Measurements from ENCODE around the gene PPIL6.

The PPIL6 gene

DNA sequence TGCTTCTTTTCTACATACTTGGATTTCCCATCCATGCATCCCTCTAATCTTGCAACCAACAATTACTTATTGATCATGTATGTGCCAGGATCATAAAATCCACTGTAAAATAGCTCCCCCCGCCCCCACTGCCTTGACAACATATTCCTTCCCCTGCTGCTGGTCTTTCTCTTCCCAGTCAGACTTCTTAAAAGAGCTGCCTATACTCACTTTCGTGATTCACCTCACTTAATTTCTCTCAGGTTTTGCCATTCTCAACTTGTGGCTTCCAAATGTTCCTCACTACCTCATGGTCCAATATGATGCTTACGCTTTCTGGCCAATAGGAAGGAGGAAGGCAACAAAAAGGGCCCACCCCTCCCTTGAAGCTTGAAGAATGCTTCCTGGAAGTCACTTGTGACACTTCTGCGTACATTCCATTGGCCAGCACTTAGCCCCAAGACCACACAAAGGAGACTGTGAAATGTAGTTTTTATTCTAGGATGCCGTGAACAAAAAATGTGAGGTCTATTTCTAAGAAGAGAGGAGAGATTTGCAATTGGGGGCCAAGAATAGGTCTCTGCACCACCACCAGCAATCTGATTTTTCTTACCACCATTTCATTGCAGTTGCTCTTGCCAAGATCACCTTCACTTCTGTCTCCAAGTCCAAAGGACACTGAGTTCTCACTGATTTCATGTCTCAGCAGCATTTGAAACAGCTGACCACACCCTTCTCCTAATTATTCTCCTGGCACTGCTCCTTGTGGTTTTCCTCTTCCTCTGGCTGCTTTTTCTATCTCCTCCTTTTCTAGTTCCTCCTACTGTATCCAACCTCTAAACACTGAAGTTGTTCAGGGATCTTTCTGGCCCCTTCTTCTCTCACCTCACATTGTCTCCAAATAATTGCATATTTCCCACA is 88.9 kb downstream of the PPIL6 start:
- H3K36me3 ChIP-seq (ENCODE audit: control insufficient read depth, insufficient read depth, low read length), result no peaks in the 10 kb centered on the region; the same call in none of the 2 replicates
- TF ChIP-seq, protein P1, sequence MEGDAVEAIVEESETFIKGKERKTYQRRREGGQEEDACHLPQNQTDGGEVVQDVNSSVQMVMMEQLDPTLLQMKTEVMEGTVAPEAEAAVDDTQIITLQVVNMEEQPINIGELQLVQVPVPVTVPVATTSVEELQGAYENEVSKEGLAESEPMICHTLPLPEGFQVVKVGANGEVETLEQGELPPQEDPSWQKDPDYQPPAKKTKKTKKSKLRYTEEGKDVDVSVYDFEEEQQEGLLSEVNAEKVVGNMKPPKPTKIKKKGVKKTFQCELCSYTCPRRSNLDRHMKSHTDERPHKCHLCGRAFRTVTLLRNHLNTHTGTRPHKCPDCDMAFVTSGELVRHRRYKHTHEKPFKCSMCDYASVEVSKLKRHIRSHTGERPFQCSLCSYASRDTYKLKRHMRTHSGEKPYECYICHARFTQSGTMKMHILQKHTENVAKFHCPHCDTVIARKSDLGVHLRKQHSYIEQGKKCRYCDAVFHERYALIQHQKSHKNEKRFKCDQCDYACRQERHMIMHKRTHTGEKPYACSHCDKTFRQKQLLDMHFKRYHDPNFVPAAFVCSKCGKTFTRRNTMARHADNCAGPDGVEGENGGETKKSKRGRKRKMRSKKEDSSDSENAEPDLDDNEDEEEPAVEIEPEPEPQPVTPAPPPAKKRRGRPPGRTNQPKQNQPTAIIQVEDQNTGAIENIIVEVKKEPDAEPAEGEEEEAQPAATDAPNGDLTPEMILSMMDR (IDR thresholded peaks at IDR 0.05; ENCODE audit: insufficient read depth, low read length, poor library complexity, severe bottlenecking), result no peak
- DNase-seq (ENCODE audit: extremely low read depth, insufficient read length), result no peak

GRCh38 chr6:109349419-109349987 is 90.9 kb downstream of the PPIL6 start:
- no peak for DNase-seq (ENCODE audit: extremely low read depth, insufficient read length)
- TF ChIP-seq, protein P1 (IDR thresholded peaks at IDR 0.05; ENCODE audit: insufficient read depth, low read length, poor library complexity, severe bottlenecking), result no peak
- Histone ChIP-seq H3K4me3 (replicated peaks; ENCODE audit: low read depth, low read length) (no peak overlapping the region), H3K27me3 (replicated peaks; ENCODE audit: control insufficient read depth, insufficient read depth, low read length) (no peaks in the 10 kb centered on the region), H3K36me3 (ENCODE audit: control insufficient read depth, insufficient read depth, low read length) (no peaks in the 10 kb centered on the region; the same call in 1 of the 2 replicates)

More for the DNA sequence above, 88.9 kb downstream of the PPIL6 start:
- Histone ChIP-seq H3K27me3 (replicated peaks; ENCODE audit: control insufficient read depth, insufficient read depth, low read length) (no peaks in the 10 kb centered on the region), H3K4me3 (replicated peaks; ENCODE audit: low read depth, low read length) (no peak overlapping the region)

GRCh38 chr6:109348226-109348625 is 92.2 kb downstream of the PPIL6 start:
- DNase-seq (ENCODE audit: extremely low read depth, insufficient read length), result no peak
- no peaks in the 10 kb centered on the region; the same call in 1 of the 2 replicates for H3K36me3 ChIP-seq (ENCODE audit: control insufficient read depth, insufficient read depth, low read length)
- H3K4me3 ChIP-seq (replicated peaks; ENCODE audit: low read depth, low read length), result no peak overlapping the region
- H3K27me3 ChIP-seq (replicated peaks; ENCODE audit: control insufficient read depth, insufficient read depth, low read length), result no peaks in the 10 kb centered on the region
- TF ChIP-seq, protein P1 (IDR thresholded peaks at IDR 0.05; ENCODE audit: insufficient read depth, low read length, poor library complexity, severe bottlenecking), result no peak

DNA sequence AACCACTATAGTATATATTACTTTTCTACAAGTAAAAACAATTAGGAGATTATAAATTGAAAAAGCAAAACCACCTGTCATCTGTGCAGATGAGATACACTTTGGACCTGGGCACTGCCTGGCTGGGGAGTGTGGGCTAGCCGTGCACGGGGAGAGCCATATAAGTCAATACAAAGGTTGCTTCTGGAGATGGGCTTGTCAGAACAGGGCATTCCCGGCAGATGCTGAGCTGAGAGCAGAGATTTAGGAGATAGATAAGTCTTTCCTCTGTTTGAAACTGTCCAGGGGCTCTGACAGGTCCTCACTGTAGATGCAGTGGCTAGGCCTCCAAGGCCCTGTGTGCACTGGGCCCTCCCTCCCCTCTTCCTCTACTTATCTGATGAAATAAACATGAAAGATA is 92.6 kb downstream of the PPIL6 start:
- Histone ChIP-seq H3K4me3 (replicated peaks; ENCODE audit: low read depth, low read length) (no peak overlapping the region), H3K27me3 (replicated peaks; ENCODE audit: control insufficient read depth, insufficient read depth, low read length) (no peaks in the 10 kb centered on the region), H3K36me3 (ENCODE audit: control insufficient read depth, insufficient read depth, low read length) (no peaks in the 10 kb centered on the region; the same call in 1 of the 2 replicates)
- no peak for DNase-seq (ENCODE audit: extremely low read depth, insufficient read length)
- TF ChIP-seq, protein P1 (IDR thresholded peaks at IDR 0.05; ENCODE audit: insufficient read depth, low read length, poor library complexity, severe bottlenecking), result no peak

DNA sequence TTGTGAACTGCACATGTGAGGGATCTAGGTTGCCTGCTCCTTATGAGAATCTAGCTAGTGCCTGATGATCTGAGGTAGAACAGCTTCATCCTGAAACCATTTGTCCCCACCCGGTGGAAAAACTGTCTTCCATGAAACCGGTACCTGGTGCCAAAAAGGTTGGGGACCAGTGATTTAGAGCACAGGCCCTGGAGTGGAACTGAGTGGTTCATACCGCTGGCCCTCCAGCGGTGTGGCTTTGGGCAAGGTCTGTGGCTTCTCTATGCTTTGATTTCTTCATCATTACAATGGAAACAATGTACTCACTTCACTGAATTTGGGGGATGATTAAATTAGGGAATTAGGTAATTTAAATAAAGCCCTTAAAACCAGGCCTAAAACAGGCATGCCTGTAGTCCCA is 94.4 kb downstream of the PPIL6 start:
- DNase-seq (ENCODE audit: extremely low read depth, insufficient read length), result no peak
- TF ChIP-seq, protein P1 (IDR thresholded peaks at IDR 0.05; ENCODE audit: insufficient read depth, low read length, poor library complexity, severe bottlenecking), result no peak
- Histone ChIP-seq H3K4me3 (replicated peaks; ENCODE audit: low read depth, low read length) (no peak overlapping the region), H3K27me3 (replicated peaks; ENCODE audit: control insufficient read depth, insufficient read depth, low read length) (no peaks in the 10 kb centered on the region), H3K36me3 (ENCODE audit: control insufficient read depth, insufficient read depth, low read length) (no peaks in the 10 kb centered on the region; the same call in 1 of the 2 replicates)

Measured in GM06990 (cell line).